Measurements from ENCODE around the gene WLS.
A peak's percentile ranks its signal among the peaks of the same experiment; 100 is the strongest.

Gene WLS

DNA sequence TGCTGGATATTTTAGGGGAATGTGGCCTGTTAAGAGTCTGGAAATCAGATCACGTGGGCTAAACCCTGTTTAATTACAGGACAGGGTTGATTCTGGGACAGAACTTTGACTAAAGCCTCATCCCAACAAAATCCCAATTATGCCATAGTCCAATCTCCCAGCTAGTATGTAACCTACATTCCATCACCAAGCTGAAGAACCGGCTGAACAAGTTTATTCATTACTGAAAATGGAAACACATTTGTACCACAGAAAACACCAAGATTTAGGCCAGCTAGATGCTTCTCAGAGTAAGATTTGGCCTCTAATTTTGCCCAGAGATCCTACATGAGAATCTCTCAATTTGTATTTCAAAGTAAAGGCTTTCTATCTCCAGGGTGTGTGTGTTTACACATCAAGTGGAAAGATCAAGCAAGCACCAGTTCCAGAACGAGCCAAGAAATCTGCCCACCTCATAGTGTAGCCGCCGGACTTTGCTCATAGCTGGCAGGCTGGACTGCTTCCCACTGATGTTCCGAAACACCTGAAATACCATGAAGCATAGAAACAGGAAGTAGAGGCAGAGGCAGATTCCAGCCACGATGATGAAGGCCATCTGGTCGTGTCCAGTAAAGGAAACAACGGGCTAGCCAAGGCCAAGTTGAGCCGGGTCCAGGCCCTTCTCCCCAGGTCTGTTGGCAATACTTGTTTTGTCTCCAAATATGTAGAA, 86.8 kb downstream of the WLS start:
- no peak for TF ChIP-seq CTCF (conservative IDR thresholded peaks at IDR 0.05; ENCODE audit: low read length)
- no peak overlapping the region for H3K4me3 ChIP-seq (ENCODE audit: low read length)
- DNase-seq (ENCODE audit: low read depth): no peak

DNA sequence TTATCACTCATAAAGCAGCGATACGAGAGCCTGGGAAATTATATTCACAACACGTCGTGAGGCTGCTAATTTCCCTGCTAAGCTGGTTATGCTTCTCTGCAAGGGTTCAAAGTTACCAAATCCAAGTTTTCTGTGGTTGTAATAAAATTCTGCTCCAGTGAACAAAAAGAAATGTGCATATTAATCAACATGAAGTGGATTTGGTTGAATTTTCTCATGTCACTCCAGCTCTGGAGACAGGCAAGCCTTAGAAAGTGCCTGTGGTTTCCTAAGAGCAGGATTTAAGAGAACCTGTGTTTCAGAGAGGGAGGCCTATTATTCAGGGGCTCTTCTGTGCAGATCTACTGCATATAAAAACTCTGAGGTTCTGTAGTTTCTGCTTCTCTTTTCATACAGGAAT, 87.5 kb downstream of the WLS start:
- H3K4me3 ChIP-seq (ENCODE audit: low read length): no peak overlapping the region
- DNase-seq (ENCODE audit: low read depth): no peak
- no peak for TF ChIP-seq CTCF (conservative IDR thresholded peaks at IDR 0.05; ENCODE audit: low read length)

DNA sequence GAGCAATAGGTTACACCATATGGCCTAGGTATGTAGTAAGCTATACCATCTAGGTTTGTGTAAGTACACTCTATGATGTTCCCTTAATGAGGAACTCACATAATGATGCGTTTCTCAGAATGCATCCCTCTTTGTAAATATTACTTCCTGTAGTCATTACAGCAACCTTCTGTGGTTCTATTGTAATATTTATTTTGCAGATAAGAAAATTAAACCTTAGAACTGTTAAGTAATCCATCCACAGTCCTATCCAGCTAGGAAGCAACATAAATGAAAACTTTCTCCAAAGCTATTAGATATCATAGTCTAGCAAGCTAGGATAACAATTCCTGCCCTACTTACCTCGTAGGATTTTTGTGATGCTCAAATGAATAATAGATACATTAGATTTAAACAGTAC, 88.7 kb downstream of the WLS start:
- H3K4me3 ChIP-seq (ENCODE audit: low read length): no peak overlapping the region
- no peak for DNase-seq (ENCODE audit: low read depth)
- TF ChIP-seq CTCF (conservative IDR thresholded peaks at IDR 0.05; ENCODE audit: low read length): no peak

DNA sequence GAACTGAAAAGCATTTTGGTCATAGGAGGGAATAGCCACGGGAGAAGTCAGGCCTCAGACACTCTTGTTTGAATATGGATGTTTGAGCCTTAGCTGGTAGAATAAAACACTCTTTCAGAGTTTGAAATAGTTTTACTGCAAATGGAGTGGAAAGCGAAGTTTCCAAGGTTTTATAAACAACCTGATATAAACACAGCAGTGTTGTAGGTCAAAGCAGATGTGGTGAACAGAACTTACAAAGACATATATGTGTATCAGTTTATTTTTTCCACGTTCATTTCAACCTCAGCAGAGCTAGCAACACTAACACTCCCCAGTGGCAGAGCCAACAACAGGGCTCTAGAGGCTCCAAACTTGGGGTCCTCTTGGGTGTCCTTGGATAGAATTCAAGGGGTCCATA, 89.9 kb downstream of the WLS start:
- TF ChIP-seq CTCF (conservative IDR thresholded peaks at IDR 0.05; ENCODE audit: low read length): no peak
- no peak overlapping the region for H3K4me3 ChIP-seq (ENCODE audit: low read length)

GRCh38 chr1:68142036-68142435, 90.3 kb downstream of the WLS start:
- TF ChIP-seq CTCF (conservative IDR thresholded peaks at IDR 0.05; ENCODE audit: low read length): no peak
- no peak overlapping the region for H3K4me3 ChIP-seq (ENCODE audit: low read length)
- no peak for DNase-seq (ENCODE audit: low read depth)

More for the DNA sequence above, 89.9 kb downstream of the WLS start:
- DNase-seq (ENCODE audit: low read depth): no peak

DNA sequence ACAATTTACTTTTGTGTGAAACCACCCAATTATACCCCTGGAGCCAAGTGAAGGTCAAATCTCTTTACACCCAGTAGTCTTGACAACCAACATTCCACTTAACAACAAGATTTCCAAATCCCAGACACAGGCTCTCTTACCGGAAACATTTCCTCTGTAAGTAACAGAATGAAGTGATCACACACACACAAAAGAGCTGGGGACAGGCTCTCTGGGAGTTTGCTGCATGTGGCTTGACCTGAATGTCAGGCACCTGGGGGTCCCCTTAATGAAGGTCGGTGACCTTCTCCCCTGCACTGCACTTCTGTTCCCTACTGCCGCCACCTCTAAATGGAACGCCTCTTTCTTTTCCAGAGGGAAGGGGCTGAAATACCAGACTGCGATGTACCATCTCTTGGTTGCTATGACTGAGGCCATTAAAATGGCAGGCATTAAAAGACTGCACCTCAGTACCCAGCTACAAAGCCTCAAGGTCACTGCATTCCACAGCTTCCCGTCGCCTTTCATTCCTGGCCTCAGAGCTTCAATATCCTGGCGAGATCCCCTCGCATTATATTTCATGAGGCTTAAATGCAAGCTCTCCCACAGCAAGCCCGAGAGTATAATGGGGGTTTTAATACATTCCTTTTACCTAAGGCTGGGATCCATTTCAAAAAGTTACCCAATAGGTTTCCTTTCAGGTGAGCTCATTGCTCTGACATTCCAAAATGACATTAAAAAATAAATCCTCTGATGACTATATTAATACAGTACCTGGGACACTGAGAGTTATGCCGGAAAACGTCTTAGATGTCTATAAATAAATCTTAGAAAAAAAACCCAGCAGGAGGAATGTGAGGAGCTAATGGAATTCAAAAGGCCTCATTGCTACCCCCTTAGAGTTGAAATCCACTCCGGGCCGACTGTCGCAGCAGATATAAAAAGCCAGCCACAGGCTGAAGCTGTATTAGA, 91.0 kb downstream of the WLS start:
- no peak overlapping the region for H3K4me3 ChIP-seq (ENCODE audit: low read length)
- no peak for TF ChIP-seq CTCF (conservative IDR thresholded peaks at IDR 0.05; ENCODE audit: low read length)
- DNase-seq (ENCODE audit: low read depth): peak; percentile 86

Data from AG10803 (cell line).